GM12878 (cell line): ENCODE measurements around the gene SETBP1. TPM values are rescaled to one million over a fixed set of nuclear protein-coding genes. Genes with fewer than 3 reads are reported as not detected.

ENCODE experiments used
- ATAC-seq: fragments of 200-7000 bp; cut with Tn5 transposase; 3 replicates; pipeline ENCODE4 v1.9.1; 2020; ENCODE audit warnings: mild to moderate bottlenecking, moderate library complexity
- BruUV-seq: library from RNA; stranded (reverse); fragments of 400-500 nt; replicated peaks from 2 replicates; lab custom pipeline; 2021; lab: Mats Ljungman, UMichigan
- CTCF ChIA-PET: fragments of 300-600 bp; sonication (Branson Sonifier 250); formaldehyde crosslinking; extraction: SDS; loops from one replicate; lab custom pipeline; 2021; ENCODE audit warnings: inconsistent platforms; lab: Yijun Ruan, JAX
- POLR2A ChIA-PET: fragments of 350-600 bp; formaldehyde crosslinking; extraction: SDS; loops from one replicate; lab custom pipeline; 2021; ENCODE audit warnings: inconsistent platforms; lab: Charles Lee
- RAD21 ChIA-PET: fragments of 300-600 bp; sonication (Branson Sonifier 250); formaldehyde crosslinking; loops from one replicate; lab custom pipeline; 2023; ENCODE audit warnings: antibody characterized with exemption; ENCODE audit not compliant: unreplicated experiment; lab: Charles Lee
- SMC1A ChIA-PET: fragments of 300-600 bp; sonication (Branson Sonifier 250); formaldehyde crosslinking; loops from one replicate; lab custom pipeline; 2023; ENCODE audit not compliant: unreplicated experiment, uncharacterized antibody; lab: Charles Lee
- DNase-seq: peaks from one replicate; pipeline ENCODE4 v3.0.0-alpha.2; 2011; ENCODE audit warnings: low read depth, low spot score
- FAIRE-seq: peaks from 3 replicates; lab custom pipeline; 2011; peaks lifted over from hg19 to GRCh38; lab: Jason Lieb, UNC
- H2AFZ ChIP-seq: 2 replicates; pipeline ENCODE4 v1.6.0; 2011; ENCODE audit warnings: low read depth, low read length, control low read depth; ENCODE audit not compliant: control insufficient read depth
- H3K27ac ChIP-seq: 2 replicates; pipeline ENCODE4 v1.5.1; 2011; ENCODE audit warnings: control low read depth; ENCODE audit not compliant: control insufficient read depth, insufficient read depth
- H3K27me3 ChIP-seq, 2 experiments: replicated peaks in 1 of 2; 2 replicates each; pipeline versions ENCODE4 v1.6.0 to v1.6.1; 2011; ENCODE audit warnings: low read length in 1 of 2; ENCODE audit not compliant: control insufficient read depth in 2 of 2, insufficient read depth in 2 of 2
- H3K36me3 ChIP-seq, 2 experiments: 2 replicates each; pipeline ENCODE4 v1.5.1; 2011; ENCODE audit warnings: low read length in 1 of 2; ENCODE audit not compliant: control insufficient read depth in 2 of 2, insufficient read depth in 2 of 2
- H3K4me1 ChIP-seq: 2 replicates; pipeline ENCODE4 v1.6.1; 2011; ENCODE audit warnings: mild to moderate bottlenecking, low read length, moderate library complexity, mixed read lengths; ENCODE audit not compliant: control insufficient read depth, insufficient read depth
- H3K4me2 ChIP-seq: 2 replicates; pipeline ENCODE4 v1.6.0; 2011; ENCODE audit warnings: control low read depth; ENCODE audit not compliant: control insufficient read depth, insufficient read depth
- H3K4me3 ChIP-seq: fragments of 200-600 bp; sonication (generic); 2 replicates; pipeline ENCODE4 v1.5.1; 2016
- H3K79me2 ChIP-seq: 2 replicates; pipeline ENCODE4 v1.6.0; 2011; ENCODE audit warnings: low read length; ENCODE audit not compliant: control insufficient read depth, insufficient read depth
- H3K9ac ChIP-seq: 2 replicates; pipeline ENCODE4 v1.8.0; 2011; ENCODE audit warnings: low read length, control low read depth, mixed read lengths; ENCODE audit not compliant: control insufficient read depth, insufficient read depth
- H3K9me3 ChIP-seq: replicated peaks from 3 replicates; pipeline ENCODE4 v1.5.1; 2011; ENCODE audit warnings: mild to moderate bottlenecking, low read length; ENCODE audit not compliant: control insufficient read depth, insufficient read depth
- H4K20me1 ChIP-seq: 2 replicates; pipeline ENCODE4 v1.6.0; 2011; ENCODE audit not compliant: control insufficient read depth, insufficient read depth
- BRCA1 ChIP-seq: IDR thresholded peaks from 2 replicates; pipeline ENCODE4 v1.6.1; 2011; ENCODE audit warnings: low read depth, low read length, improper control_type of control experiment
- CREB1 ChIP-seq: IDR thresholded peaks from 2 replicates; pipeline ENCODE4 v1.6.1; 2012; ENCODE audit warnings: low read depth, mild to moderate bottlenecking, inconsistent platforms
- ETV6 ChIP-seq, 2 experiments: fragments of 450-650 bp in 1 of 2; IDR thresholded peaks in 1 of 2; conservative IDR thresholded peaks in 1 of 2; 2 replicates each; pipeline ENCODE4 v1.6.1; 2014; ENCODE audit warnings: antibody characterized with exemption in 1 of 2, borderline replicate concordance in 1 of 2, low read depth in 1 of 2, mild to moderate bottlenecking in 1 of 2, moderate library complexity in 1 of 2
- GABPA ChIP-seq: IDR thresholded peaks from 2 replicates; pipeline ENCODE4 v1.6.1; 2014; ENCODE audit warnings: antibody characterized with exemption, low read depth, mild to moderate bottlenecking, inconsistent platforms
- LARP7 ChIP-seq: fragments of 450-650 bp; IDR thresholded peaks from 2 replicates; pipeline ENCODE4 v1.6.1; 2017; ENCODE audit warnings: mild to moderate bottlenecking
- NFIC ChIP-seq: IDR thresholded peaks from 2 replicates; pipeline ENCODE4 v1.6.1; 2012; ENCODE audit warnings: low read depth, mild to moderate bottlenecking, inconsistent platforms, low read length, moderate library complexity
- NR2F1 ChIP-seq: fragments of 450-650 bp; conservative IDR thresholded peaks from 2 replicates; pipeline ENCODE4 v1.6.1; 2017; ENCODE audit warnings: mild to moderate bottlenecking
- SUZ12 ChIP-seq: fragments of 200-600 bp; sonication (generic); IDR thresholded peaks from one replicate; pipeline ENCODE4 v1.6.1; 2018; ENCODE audit warnings: antibody characterized with exemption, mild to moderate bottlenecking; ENCODE audit not compliant: unreplicated experiment
- WGBS: methylation state at CpG from one replicate; pipeline ENCODE4 v1.1.6; 2016; ENCODE audit warnings: low lambda C conversion rate; ENCODE audit not compliant: insufficient replicate concordance, insufficient coverage; ENCODE audit errors: missing lambda C conversion rate; 5-methylcytosine and 5-hydroxymethylcytosine counted together
- in situ Hi-C: fragments of 300-500 bp; cut with MboI; formaldehyde crosslinking; loops from 9 replicates; pipeline ENCODE4 v1.14.3; 2018; ENCODE audit warnings: mixed read lengths
- intact Hi-C: fragments of 100-400 bp; cut with micrococcal nuclease; formaldehyde crosslinking; loops from one replicate; pipeline ENCODE4 v1.14.2; 2022; ENCODE audit not compliant: unreplicated experiment
- polyA plus RNA-seq, 11 experiments: library from polyadenylated mRNA; depleted of rRNA in 4 of 11; unstranded in 6 of 11; stranded (reverse) in 5 of 11; fragments of >200 nt; fragmentation: Nextera tagmentation in 4 of 11; fragmentation: Illumina TruSeq in 1 of 11; extraction: Ambion mirVana in 4 of 11; extraction: Trizol in 1 of 11; gene quantifications; 1 replicate in 1 of 11; 2 replicates in 10 of 11; pipeline versions ENCODE4 v1.2.1 to v1.2.3, GENCODE V29; 2011 to 2016; ENCODE audit warnings: inconsistent platforms in 2 of 11, missing spikeins in 2 of 11, low read depth in 1 of 11
- total RNA-seq, 4 experiments: library from RNA; depleted of rRNA in 3 of 4; stranded (reverse); fragments of >200 nt in 3 of 4; fragmentation: Illumina TruSeq in 1 of 4; extraction: Trizol in 1 of 4; gene quantifications; 2 replicates each; pipeline versions ENCODE4 v1.2.1 to v1.2.3, GENCODE V29; 2013 to 2021

SETBP1 gene
- total and polyA plus RNA-seq, 10 of the 15 experiments (the other 5 are each of a cell fraction or from before 2014, with no cell fraction given) = 0.99 to 29.7 (median 8.3) TPM

DNA sequence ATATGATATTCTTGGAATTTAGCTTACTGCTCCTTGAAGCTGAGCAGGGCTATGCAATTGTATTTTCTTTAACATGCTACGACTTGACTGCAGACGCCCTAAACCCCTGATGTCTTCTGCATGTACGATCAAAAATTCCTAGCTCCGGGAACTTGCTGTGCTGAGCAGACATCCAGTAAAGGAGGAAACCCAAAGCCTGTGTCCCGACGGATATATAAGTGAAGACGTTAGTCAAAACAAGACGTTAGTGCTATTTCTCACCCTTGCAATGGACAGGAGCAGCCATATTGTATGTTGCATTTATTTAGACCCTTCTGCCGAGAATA is 51.5 kb downstream of the SETBP1 start:
- ChIA-PET CTCF (interaction anchor here (0.8 to 1.7 kb wide), 4 partner anchors 13 to 67 kb away, joined by 3 to 4 read pairs (median 4); no protein-coding TSS in a partner anchor), SMC1A (interaction anchor here (0.7 to 11.1 kb wide), 11 partner anchors 9 to 372 kb away, joined by 3 to 111 read pairs (median 4); no protein-coding TSS in a partner anchor), RAD21 (interaction anchor here (0.7 to 2.7 kb wide), 5 partner anchors 20 to 87 kb away, joined by 3 to 22 read pairs (median 3); no protein-coding TSS in a partner anchor), POLR2A (interaction anchor here (0.9 to 1.8 kb wide), 5 partner anchors 8 to 49 kb away, joined by 3 to 8 read pairs (median 4); no protein-coding TSS in a partner anchor)
- Histone ChIP-seq H3K4me1 (peaks cover 44% of the 10 kb centered on the region), H4K20me1 (no peaks in the 10 kb centered on the region), H3K4me2 (no peak overlapping the region), H3K27me3 (no peaks in the 10 kb centered on the region), H3K27ac (no peak overlapping the region), H3K9me3 (no peaks in the 10 kb centered on the region), H3K9ac (no peak overlapping the region), H3K4me3 (no peak overlapping the region), H3K36me3 (no peaks in the 10 kb centered on the region), H3K79me2 (no peaks in the 10 kb centered on the region), H2AFZ (no peak overlapping the region)
- WGBS = 59% methylated on average over 9 of the region's 9 CpGs
- intact Hi-C loops (no loop called here), in situ Hi-C loops (no loop called here)
- ATAC-seq = no peak
- FAIRE-seq = no peak
- TF ChIP-seq BRCA1 (no peak), ETV6 (conservative IDR thresholded peaks at IDR 0.05 in 1 of 2, IDR thresholded peaks at IDR 0.05 in 1 of 2; ENCODE audit: borderline replicate concordance in 1 of 2, low read depth in 1 of 2) (0 out of 4 replicates have a peak, but pooled peaks of 1 of the 2 experiments have one; percentile 4), LARP7 (no peak)
- no TSS peak for BruUV-seq
- DNase-seq = no peak

DNA sequence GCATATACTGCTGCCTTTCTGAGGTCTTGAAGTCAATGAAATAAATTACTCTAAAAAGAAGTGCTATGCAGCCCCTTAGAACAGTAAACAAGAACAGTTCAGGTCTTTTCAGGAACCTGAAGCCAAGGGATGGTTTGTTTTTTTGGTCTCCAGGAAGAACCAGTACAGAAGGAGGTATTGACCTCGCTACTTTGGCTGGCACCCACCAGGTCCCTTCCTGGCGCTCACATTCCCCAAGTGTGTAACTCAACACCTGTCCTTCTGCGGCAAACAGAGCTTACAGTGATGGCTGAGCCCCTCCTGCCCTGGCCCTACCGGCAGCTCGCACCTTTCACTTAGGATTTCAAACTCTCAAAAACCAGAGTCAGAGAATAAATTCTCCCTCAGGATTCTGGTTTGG is 51.9 kb downstream of the SETBP1 start:
- in situ Hi-C loops = no loop called here
- CTCF ChIA-PET = interaction anchor here (0.8 to 1.7 kb wide), 6 partner anchors 13 to 76 kb away, joined by 3 to 4 read pairs (median 4); no protein-coding TSS in a partner anchor

More for the DNA sequence above, 51.9 kb downstream of the SETBP1 start:
- intact Hi-C loops = no loop called here
- BruUV-seq = no TSS peak
- ChIA-PET POLR2A (interaction anchor here (0.9 to 2.5 kb wide), 8 partner anchors 8 to 66 kb away, joined by 3 to 8 read pairs (median 4); no protein-coding TSS in a partner anchor), RAD21 (interaction anchor here (0.7 to 2.7 kb wide), 6 partner anchors 20 to 160 kb away, joined by 3 to 22 read pairs (median 3); no protein-coding TSS in a partner anchor), SMC1A (interaction anchor here (0.7 to 11.1 kb wide), 13 partner anchors 9 to 372 kb away, joined by 3 to 111 read pairs (median 4); no protein-coding TSS in a partner anchor)
- no peak for ATAC-seq
- WGBS = 89% methylated on average over 5 of the region's 5 CpGs
- no peak for DNase-seq
- no peak overlapping the region for H3K4me2 ChIP-seq
- no peak for FAIRE-seq
- H3K4me3 ChIP-seq = no peak overlapping the region
- no peak overlapping the region for H3K27ac ChIP-seq
- H3K9me3 ChIP-seq = no peaks in the 10 kb centered on the region
- H3K36me3 ChIP-seq = no peaks in the 10 kb centered on the region
- no peak overlapping the region for H2AFZ ChIP-seq
- no peak for TF ChIP-seq GABPA
- no peak for TF ChIP-seq SUZ12
- TF ChIP-seq NFIC = no peak
- no peak for TF ChIP-seq NR2F1
- TF ChIP-seq CREB1 = no peak
- H3K4me1 ChIP-seq = peaks cover 41% of the 10 kb centered on the region
- H3K27me3 ChIP-seq = no peaks in the 10 kb centered on the region
- H3K79me2 ChIP-seq = no peaks in the 10 kb centered on the region
- no peak overlapping the region for H3K9ac ChIP-seq
- H4K20me1 ChIP-seq = no peaks in the 10 kb centered on the region
